ENCODE results near the gene PRRC2A.

The PRRC2A gene

DNA sequence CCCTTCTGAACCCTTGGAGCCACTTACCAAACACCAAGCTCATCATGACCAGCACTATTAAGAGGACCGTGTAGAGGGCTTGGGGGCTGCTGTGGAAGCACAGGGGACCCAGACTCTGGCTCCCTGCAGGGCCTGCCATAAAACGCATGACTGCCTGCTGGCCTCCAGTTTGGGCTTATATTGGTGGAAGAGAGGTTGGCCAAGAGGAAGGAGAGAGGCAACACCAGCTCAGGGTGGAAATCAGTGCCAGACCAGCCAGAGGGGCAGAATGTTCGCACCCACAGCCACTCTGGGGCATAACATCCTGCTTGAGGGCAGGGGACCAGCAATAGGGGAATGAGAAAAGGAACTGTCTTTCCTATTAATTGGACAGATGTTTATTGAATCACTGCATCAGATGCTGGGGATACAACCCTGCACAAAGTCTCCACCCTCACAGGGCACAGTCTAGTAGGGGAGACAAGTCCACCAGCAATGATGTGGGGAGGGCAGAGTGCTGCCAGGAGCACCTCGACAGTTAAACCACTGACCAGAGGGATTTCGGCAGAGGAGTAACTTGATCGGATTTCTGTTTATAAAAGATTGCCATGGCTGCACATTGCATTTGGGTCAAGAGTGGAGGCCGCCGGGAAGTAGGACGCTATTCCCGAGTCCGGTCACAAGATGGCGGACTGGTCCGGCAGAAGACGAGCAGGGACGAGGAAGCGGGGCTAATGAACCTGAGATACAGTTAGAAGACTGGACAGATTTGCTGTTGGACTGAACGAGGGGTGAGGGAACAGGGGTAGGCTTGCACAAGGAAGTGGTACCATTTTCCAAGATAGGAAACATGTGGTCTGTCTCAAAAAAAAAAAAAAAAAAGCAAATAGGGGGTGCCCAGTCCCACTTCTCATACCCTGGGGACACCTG, 60.0 kb downstream of the PRRC2A start, which contains the start of gene LY6G5C:
Gene LY6G5C (minus strand): TSS at position 842 of the 909 bp plus-strand sequence. CDS start 694 bp downstream, at position 148.
- H3K4me3 Mint-ChIP-seq: peak within 1 kb of the TSS; percentile 91

DNA sequence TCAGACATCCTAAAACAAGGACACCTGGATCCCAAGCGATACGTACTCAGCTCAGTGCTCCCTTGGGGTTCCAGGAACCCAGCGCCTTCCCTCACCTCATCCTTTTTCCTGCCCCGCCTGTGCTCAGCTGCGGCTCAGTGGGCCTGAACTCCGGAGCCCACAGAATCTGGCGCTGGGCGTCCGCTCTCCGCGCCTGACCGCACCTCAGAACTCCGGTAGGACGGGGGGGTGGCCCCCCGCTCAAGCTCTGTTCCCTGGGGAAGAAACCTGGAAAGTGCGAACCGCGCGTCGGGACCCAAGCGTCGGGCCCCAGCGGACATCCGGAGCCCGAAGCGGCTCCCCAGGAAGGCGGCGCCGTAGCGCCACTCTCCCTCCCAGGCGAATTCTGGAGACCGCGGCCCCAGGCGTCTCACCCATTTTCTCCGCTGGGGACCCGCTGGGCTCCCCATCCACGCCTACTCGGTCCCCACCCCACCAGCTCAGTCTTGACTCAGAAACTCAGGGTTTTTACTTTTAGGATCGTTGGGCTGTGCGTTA, 60.7 kb downstream of the PRRC2A start:
- no peaks in the 10 kb centered on the region for H3K36me3 Mint-ChIP-seq
- H3K9me3 Mint-ChIP-seq (ENCODE audit: low read depth): no peaks in the 10 kb centered on the region
- H3K4me3 Mint-ChIP-seq: peak overlapping the region; percentile 91
- no peak overlapping the region for H3K27ac Mint-ChIP-seq
- H3K27me3 Mint-ChIP-seq: no peaks in the 10 kb centered on the region
- peaks cover 13% of the 10 kb centered on the region for H3K4me1 Mint-ChIP-seq (ENCODE audit: low read depth)

More for the DNA sequence above, 60.0 kb downstream of the PRRC2A start, which contains the start of gene LY6G5C:
- Mint-ChIP-seq H3K4me1 (ENCODE audit: low read depth) (peaks cover 13% of the 10 kb centered on the region), H3K9me3 (ENCODE audit: low read depth) (no peaks in the 10 kb centered on the region), H3K27me3 (no peaks in the 10 kb centered on the region), H3K36me3 (no peaks in the 10 kb centered on the region), H3K27ac (peak within 1 kb of the TSS; percentile 79)

DNA sequence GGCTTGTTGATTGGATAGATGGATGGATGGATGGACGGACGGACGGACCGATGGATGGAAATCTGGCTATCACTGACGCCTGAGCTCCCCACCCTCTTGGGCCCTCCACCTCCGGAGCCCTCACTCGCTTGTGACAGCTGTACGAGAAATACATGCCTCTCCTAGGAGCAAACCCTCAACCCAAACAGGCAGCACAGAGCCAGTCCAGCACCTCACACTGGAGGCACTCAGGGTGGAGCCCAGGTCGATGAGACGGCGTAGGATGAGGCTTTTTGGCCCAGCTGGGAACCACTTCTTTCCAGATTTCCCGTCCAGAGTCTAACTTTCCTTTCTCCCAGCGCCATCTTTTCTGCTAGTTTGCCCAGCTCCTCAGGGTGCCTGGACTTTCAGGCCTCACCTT, 63.1 kb downstream of the PRRC2A start:
- Mint-ChIP-seq H3K4me1 (ENCODE audit: low read depth) (peaks cover 13% of the 10 kb centered on the region), H3K4me3 (no peak overlapping the region), H3K27me3 (no peaks in the 10 kb centered on the region), H3K27ac (no peak overlapping the region), H3K36me3 (no peaks in the 10 kb centered on the region), H3K9me3 (ENCODE audit: low read depth) (no peaks in the 10 kb centered on the region)

DNA sequence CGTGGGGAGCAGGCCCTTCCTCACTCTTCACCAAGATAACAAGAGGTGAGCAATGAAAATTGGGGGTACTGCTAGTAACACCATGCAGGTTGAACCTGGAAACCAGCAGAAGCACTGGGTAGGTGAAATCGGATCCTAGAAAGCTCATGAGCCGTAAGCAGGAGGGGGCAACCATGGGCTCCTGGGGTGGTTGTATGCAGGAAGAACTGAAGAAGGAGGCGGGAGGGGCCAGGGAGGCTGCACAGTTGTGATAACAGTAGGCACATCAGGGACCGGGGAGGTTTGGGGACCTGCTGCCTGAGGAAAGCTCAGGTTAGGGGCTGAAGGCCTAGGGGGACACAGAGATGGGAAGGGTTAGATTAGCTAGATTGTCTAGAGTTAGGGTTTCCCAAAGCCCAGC, 66.0 kb downstream of the PRRC2A start:
- Mint-ChIP-seq H3K4me1 (ENCODE audit: low read depth) (peaks cover 2% of the 10 kb centered on the region), H3K4me3 (no peak overlapping the region), H3K9me3 (ENCODE audit: low read depth) (no peaks in the 10 kb centered on the region), H3K27ac (no peak overlapping the region), H3K36me3 (no peaks in the 10 kb centered on the region), H3K27me3 (no peaks in the 10 kb centered on the region)

DNA sequence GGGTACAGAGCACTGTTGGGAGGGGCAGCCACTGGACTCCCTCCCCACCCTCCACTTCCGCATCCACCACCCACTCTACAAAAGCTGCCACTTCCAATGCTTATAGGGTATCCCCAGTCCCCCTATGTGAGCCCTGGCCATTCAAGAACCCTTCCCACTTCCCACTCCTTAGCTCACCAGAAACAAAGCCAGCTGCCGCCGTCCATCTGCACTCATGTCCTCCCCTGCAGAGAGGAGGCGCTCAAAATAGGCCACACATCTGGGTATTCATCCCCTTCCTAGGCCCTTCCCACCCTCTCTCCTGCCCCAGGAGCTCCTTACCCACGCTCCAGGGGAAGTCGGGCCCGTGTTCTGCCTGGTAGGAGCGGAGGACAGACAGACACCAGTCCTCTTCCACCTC, 66.8 kb downstream of the PRRC2A start:
- no peaks in the 10 kb centered on the region for H3K9me3 Mint-ChIP-seq (ENCODE audit: low read depth)
- no peak overlapping the region for H3K4me3 Mint-ChIP-seq
- no peaks in the 10 kb centered on the region for H3K27me3 Mint-ChIP-seq
- H3K27ac Mint-ChIP-seq: no peak overlapping the region
- H3K4me1 Mint-ChIP-seq (ENCODE audit: low read depth): no peaks in the 10 kb centered on the region
- no peaks in the 10 kb centered on the region for H3K36me3 Mint-ChIP-seq

Measured in activated naive CD8-positive, alpha-beta T cell (primary cell).